HL-60 (cell line): ENCODE measurements around the gene PLAC8.
"Not testable (repeated sequence)": the region's sequence is repeated elsewhere in the genome, so short reads cannot be mapped to it uniquely, and the experiment has no call there.

Source experiments
- DNase-seq, 2 experiments: peaks; one replicate each; pipeline ENCODE4 v3.0.0-alpha.2; 2010 to 2020; ENCODE audit warnings: low read depth in 1 of 2, low spot score in 1 of 2
- H3K27ac ChIP-seq: fragments of 250-450 bp; sonication (Bioruptor Pico); replicated peaks from 2 replicates; pipeline ENCODE4 v1.5.1; 2020; ENCODE audit warnings: mild to moderate bottlenecking, moderate library complexity
- H3K27me3 ChIP-seq: fragments of 250-450 bp; sonication (Bioruptor Pico); 2 replicates; pipeline ENCODE4 v1.5.1; 2021; ENCODE audit warnings: mild to moderate bottlenecking, moderate library complexity; ENCODE audit not compliant: insufficient read depth, poor library complexity, severe bottlenecking
- H3K4me3 ChIP-seq: replicated peaks from 2 replicates; pipeline ENCODE4 v1.5.1; 2011; ENCODE audit warnings: mild to moderate bottlenecking, control low read depth, low read length; ENCODE audit not compliant: insufficient read depth
- GABPA ChIP-seq: IDR thresholded peaks from 2 replicates; pipeline ENCODE4 v1.6.1; 2012; ENCODE audit warnings: low read depth
- POLR2AphosphoS5 ChIP-seq: IDR thresholded peaks from 2 replicates; pipeline ENCODE4 v1.6.1; 2012; ENCODE audit warnings: low read depth
- SPI1 ChIP-seq: IDR thresholded peaks from 2 replicates; pipeline ENCODE4 v1.6.1; 2012; ENCODE audit warnings: low read depth, mild to moderate bottlenecking, borderline replicate concordance
- TF ChIP-seq, protein P1 (sequence below): IDR thresholded peaks from one replicate; pipeline ENCODE4 v1.5.1; 2011; ENCODE audit warnings: low read length, control low read depth, inconsistent platforms; ENCODE audit not compliant: insufficient read depth
- TF ChIP-seq, protein P2 (sequence below): IDR thresholded peaks from 2 replicates; pipeline ENCODE4 v1.6.1; 2012; ENCODE audit warnings: low read depth; ENCODE audit not compliant: insufficient replicate concordance

PLAC8 gene

DNA sequence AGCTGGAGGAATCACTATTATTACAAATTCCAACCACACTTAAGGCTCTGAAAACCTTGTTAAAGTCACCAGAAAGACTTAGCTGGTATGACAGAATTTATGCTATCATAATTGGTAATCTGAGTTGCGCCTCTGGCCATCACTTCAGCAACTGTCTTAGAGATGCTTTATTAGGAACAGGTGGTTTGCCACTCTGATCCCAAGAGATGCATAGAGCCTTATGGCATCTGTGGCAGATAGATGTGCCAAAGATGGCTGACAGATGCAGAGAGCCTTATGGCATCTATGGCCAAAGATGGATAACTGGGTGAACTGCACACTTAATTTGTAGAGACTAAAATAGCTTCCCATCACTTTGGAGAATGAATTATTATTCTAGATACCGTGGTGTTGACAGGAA lies 32.3 kb upstream of the PLAC8 start:
- Histone ChIP-seq H3K27me3 (no peaks in the 10 kb centered on the region), H3K4me3 (no peak overlapping the region), H3K27ac (no peak overlapping the region)
- DNase-seq = no peak
- TF ChIP-seq GABPA = no peak
- TF ChIP-seq, protein P1, sequence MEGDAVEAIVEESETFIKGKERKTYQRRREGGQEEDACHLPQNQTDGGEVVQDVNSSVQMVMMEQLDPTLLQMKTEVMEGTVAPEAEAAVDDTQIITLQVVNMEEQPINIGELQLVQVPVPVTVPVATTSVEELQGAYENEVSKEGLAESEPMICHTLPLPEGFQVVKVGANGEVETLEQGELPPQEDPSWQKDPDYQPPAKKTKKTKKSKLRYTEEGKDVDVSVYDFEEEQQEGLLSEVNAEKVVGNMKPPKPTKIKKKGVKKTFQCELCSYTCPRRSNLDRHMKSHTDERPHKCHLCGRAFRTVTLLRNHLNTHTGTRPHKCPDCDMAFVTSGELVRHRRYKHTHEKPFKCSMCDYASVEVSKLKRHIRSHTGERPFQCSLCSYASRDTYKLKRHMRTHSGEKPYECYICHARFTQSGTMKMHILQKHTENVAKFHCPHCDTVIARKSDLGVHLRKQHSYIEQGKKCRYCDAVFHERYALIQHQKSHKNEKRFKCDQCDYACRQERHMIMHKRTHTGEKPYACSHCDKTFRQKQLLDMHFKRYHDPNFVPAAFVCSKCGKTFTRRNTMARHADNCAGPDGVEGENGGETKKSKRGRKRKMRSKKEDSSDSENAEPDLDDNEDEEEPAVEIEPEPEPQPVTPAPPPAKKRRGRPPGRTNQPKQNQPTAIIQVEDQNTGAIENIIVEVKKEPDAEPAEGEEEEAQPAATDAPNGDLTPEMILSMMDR = no peak
- no peak for TF ChIP-seq POLR2AphosphoS5
- TF ChIP-seq SPI1 = no peak
- TF ChIP-seq, protein P2, sequence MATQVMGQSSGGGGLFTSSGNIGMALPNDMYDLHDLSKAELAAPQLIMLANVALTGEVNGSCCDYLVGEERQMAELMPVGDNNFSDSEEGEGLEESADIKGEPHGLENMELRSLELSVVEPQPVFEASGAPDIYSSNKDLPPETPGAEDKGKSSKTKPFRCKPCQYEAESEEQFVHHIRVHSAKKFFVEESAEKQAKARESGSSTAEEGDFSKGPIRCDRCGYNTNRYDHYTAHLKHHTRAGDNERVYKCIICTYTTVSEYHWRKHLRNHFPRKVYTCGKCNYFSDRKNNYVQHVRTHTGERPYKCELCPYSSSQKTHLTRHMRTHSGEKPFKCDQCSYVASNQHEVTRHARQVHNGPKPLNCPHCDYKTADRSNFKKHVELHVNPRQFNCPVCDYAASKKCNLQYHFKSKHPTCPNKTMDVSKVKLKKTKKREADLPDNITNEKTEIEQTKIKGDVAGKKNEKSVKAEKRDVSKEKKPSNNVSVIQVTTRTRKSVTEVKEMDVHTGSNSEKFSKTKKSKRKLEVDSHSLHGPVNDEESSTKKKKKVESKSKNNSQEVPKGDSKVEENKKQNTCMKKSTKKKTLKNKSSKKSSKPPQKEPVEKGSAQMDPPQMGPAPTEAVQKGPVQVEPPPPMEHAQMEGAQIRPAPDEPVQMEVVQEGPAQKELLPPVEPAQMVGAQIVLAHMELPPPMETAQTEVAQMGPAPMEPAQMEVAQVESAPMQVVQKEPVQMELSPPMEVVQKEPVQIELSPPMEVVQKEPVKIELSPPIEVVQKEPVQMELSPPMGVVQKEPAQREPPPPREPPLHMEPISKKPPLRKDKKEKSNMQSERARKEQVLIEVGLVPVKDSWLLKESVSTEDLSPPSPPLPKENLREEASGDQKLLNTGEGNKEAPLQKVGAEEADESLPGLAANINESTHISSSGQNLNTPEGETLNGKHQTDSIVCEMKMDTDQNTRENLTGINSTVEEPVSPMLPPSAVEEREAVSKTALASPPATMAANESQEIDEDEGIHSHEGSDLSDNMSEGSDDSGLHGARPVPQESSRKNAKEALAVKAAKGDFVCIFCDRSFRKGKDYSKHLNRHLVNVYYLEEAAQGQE = no peak

DNA sequence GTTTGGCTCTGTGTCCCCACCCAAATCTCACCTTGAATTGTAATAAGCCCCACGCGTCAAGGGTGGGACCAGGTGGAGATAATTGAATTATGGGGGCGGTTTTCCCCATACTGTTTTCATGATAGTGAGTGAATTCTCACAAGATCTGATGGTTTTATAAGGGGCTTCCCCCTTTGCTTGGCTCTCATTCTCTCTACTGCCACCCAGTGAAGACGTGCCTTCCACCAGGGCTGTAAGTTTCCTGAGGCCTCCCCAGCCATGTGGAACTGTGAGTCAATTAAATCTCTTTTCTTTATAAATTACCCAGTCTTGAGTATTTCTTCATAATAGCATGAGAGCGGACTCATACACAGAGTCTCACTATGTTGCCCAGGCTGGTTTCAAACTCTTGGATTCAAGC lies 31.2 kb upstream of the PLAC8 start:
- DNase-seq, H3K4me3 ChIP-seq, H3K27ac ChIP-seq, H3K27me3 ChIP-seq: not testable (repeated sequence)

DNA sequence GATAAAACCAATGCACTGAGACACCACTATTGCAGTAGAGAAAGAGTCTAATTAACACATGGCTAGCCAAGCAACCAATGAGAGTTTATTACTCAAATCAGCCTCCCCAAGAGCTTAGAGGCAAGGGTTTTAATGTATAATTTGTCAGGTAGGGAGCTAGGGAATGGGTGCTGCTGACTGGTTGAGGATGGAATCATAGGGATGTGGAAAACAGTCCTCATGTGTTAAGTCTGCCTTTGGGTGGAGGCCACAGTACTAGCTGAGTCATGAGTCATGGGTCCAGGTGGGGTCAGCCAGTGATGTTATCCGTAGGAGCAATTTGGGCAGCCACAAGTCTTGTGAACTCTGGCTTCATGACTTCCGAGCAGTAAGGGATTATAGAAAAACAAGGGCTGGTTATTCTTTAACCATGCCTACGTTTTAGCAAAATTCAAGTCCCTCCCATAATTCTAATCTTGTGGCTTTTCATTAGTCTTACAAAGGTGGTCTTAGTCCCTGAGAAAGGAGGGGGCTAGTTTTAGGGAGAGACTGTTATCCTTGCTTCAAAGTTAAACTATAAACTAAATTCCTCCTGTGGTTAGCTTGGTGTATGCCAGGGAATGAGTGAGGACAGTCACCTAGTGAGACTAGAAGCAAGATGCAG lies 25.1 kb upstream of the PLAC8 start:
- H3K27me3 ChIP-seq = no peaks in the 10 kb centered on the region
- peak overlapping the region; percentile 35; the same call in 1 of the 2 replicates for H3K27ac ChIP-seq
- no peak for DNase-seq
- H3K4me3 ChIP-seq = no peak overlapping the region
- TF ChIP-seq, protein P2 = no peak
- TF ChIP-seq POLR2AphosphoS5 (no peak), SPI1 (no peak), GABPA (no peak)
- TF ChIP-seq, protein P1 = no peak

DNA sequence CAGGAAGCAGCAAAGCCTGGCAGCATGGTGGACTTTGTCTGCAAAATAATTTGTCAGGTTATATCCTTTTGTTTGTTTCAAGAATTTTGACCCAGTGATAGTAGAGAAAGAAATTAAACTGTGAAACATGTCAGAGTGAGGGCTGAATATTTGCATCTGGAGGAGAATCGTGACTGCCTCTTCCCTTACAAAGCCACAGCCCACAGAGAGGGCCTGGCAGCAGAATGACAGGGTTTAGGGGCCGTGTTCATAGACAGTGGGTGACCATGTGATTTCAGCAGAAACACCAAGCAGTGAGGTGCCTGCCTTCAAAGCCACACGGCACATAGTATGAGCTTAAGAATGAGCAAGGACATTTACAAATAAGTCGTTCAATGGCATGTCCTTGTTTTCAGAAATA lies 24.4 kb upstream of the PLAC8 start:
- H3K27ac ChIP-seq = peak overlapping the region; percentile 35
- H3K4me3 ChIP-seq = no peak overlapping the region
- H3K27me3 ChIP-seq = no peaks in the 10 kb centered on the region
- peak in 1 of 2 experiments; percentile 47 for DNase-seq
- TF ChIP-seq POLR2AphosphoS5 = no peak
- no peak for TF ChIP-seq GABPA
- TF ChIP-seq, protein P1 = no peak
- TF ChIP-seq SPI1 = no peak
- TF ChIP-seq, protein P2 = no peak
